ENCODE data around the gene DLX3. TPM values are rescaled to one million over a fixed set of nuclear protein-coding genes. Genes with fewer than 3 reads are reported as not detected.

DLX3 gene
- polyA plus RNA-seq, 1 donor, result 0.66 TPM

- peaks cover 20% of the 10 kb centered on the region for H3K9me3 ChIP-seq (ENCODE audit: control insufficient read depth, low read depth, low read length)
- no peaks in the 10 kb centered on the region for H3K36me3 ChIP-seq (ENCODE audit: control insufficient read depth, insufficient read depth, low read length)
- peaks cover 14% of the 10 kb centered on the region for H3K4me1 ChIP-seq (ENCODE audit: control insufficient read depth, insufficient read depth, low read length)
- no CpG with 5 or more reads among the region's 3 CpGs for WGBS (ENCODE audit: insufficient coverage, low lambda C conversion rate)
- DNase-seq, result no peak
- no peak overlapping the region for H3K27ac ChIP-seq (ENCODE audit: low read length)
- peaks cover 97% of the 10 kb centered on the region for H3K27me3 ChIP-seq (ENCODE audit: control insufficient read depth, insufficient read depth, low read length)
- no peak overlapping the region for H3K4me3 ChIP-seq (ENCODE audit: low read length)
These were observed 28.3 kb downstream of the DLX3 start for GRCh38 chr17:49966767-49967166.

- WGBS (ENCODE audit: insufficient coverage, low lambda C conversion rate), result 0% methylated on average over 2 of the region's 16 CpGs
- H3K27me3 ChIP-seq (ENCODE audit: control insufficient read depth, insufficient read depth, low read length), result peaks cover 94% of the 10 kb centered on the region
- no peak overlapping the region for H3K27ac ChIP-seq (ENCODE audit: low read length)
- H3K9me3 ChIP-seq (ENCODE audit: control insufficient read depth, low read depth, low read length), result peaks cover 15% of the 10 kb centered on the region
- DNase-seq, result no peak
- peaks cover 9% of the 10 kb centered on the region for H3K4me1 ChIP-seq (ENCODE audit: control insufficient read depth, insufficient read depth, low read length)
- H3K36me3 ChIP-seq (ENCODE audit: control insufficient read depth, insufficient read depth, low read length), result no peaks in the 10 kb centered on the region
- no peak overlapping the region for H3K4me3 ChIP-seq (ENCODE audit: low read length)
These were observed 29.5 kb downstream of the DLX3 start for GRCh38 chr17:49965524-49965909.

GRCh38 chr17:49964769-49965523 is 30.1 kb downstream of the DLX3 start:
- H3K27me3 ChIP-seq (ENCODE audit: control insufficient read depth, insufficient read depth, low read length), result peaks cover 88% of the 10 kb centered on the region

GRCh38 chr17:49964303-49964768 is 30.7 kb downstream of the DLX3 start:
- H3K27ac ChIP-seq (ENCODE audit: low read length), result no peak overlapping the region
- WGBS (ENCODE audit: insufficient coverage, low lambda C conversion rate), result 10% methylated on average over 2 of the region's 18 CpGs
- H3K4me3 ChIP-seq (ENCODE audit: low read length), result no peak overlapping the region
- no peaks in the 10 kb centered on the region for H3K36me3 ChIP-seq (ENCODE audit: control insufficient read depth, insufficient read depth, low read length)
- H3K27me3 ChIP-seq (ENCODE audit: control insufficient read depth, insufficient read depth, low read length), result peaks cover 83% of the 10 kb centered on the region
- H3K9me3 ChIP-seq (ENCODE audit: control insufficient read depth, low read depth, low read length), result peaks cover 15% of the 10 kb centered on the region
- H3K4me1 ChIP-seq (ENCODE audit: control insufficient read depth, insufficient read depth, low read length), result peaks cover 6% of the 10 kb centered on the region
- DNase-seq, result peak in 1 of 2 donors; percentile 32

More at GRCh38 chr17:49964769-49965523, 30.1 kb downstream of the DLX3 start:
- DNase-seq, result peak in 1 of 2 donors; percentile 21
- H3K9me3 ChIP-seq (ENCODE audit: control insufficient read depth, low read depth, low read length), result peaks cover 15% of the 10 kb centered on the region
- no CpG with 5 or more reads among the region's 52 CpGs for WGBS (ENCODE audit: insufficient coverage, low lambda C conversion rate)
- no peaks in the 10 kb centered on the region for H3K36me3 ChIP-seq (ENCODE audit: control insufficient read depth, insufficient read depth, low read length)
- no peak overlapping the region for H3K27ac ChIP-seq (ENCODE audit: low read length)
- H3K4me1 ChIP-seq (ENCODE audit: control insufficient read depth, insufficient read depth, low read length), result peaks cover 9% of the 10 kb centered on the region
- no peak overlapping the region for H3K4me3 ChIP-seq (ENCODE audit: low read length)

GRCh38 chr17:49963626-49964302 is 31.3 kb downstream of the DLX3 start:
- H3K36me3 ChIP-seq (ENCODE audit: control insufficient read depth, insufficient read depth, low read length), result no peaks in the 10 kb centered on the region
- 0% methylated on average over 6 of the region's 52 CpGs for WGBS (ENCODE audit: insufficient coverage, low lambda C conversion rate)
- H3K4me3 ChIP-seq (ENCODE audit: low read length), result no peak overlapping the region
- H3K4me1 ChIP-seq (ENCODE audit: control insufficient read depth, insufficient read depth, low read length), result peaks cover 1% of the 10 kb centered on the region
- DNase-seq, result peak in 1 of 2 donors; percentile 33
- peaks cover 10% of the 10 kb centered on the region for H3K9me3 ChIP-seq (ENCODE audit: control insufficient read depth, low read depth, low read length)
- no peak overlapping the region for H3K27ac ChIP-seq (ENCODE audit: low read length)
- peaks cover 82% of the 10 kb centered on the region for H3K27me3 ChIP-seq (ENCODE audit: control insufficient read depth, insufficient read depth, low read length)

- WGBS (ENCODE audit: insufficient coverage, low lambda C conversion rate), result no CpG with 5 or more reads among the region's 4 CpGs
- Histone ChIP-seq H3K4me3 (ENCODE audit: low read length) (no peak overlapping the region), H3K27ac (ENCODE audit: low read length) (no peak overlapping the region), H3K27me3 (ENCODE audit: control insufficient read depth, insufficient read depth, low read length) (peaks cover 78% of the 10 kb centered on the region), H3K4me1 (ENCODE audit: control insufficient read depth, insufficient read depth, low read length) (no peaks in the 10 kb centered on the region), H3K36me3 (ENCODE audit: control insufficient read depth, insufficient read depth, low read length) (no peaks in the 10 kb centered on the region), H3K9me3 (ENCODE audit: control insufficient read depth, low read depth, low read length) (peaks cover 10% of the 10 kb centered on the region)
- DNase-seq, result no peak
These were observed 31.8 kb downstream of the DLX3 start for GRCh38 chr17:49963309-49963625.

GRCh38 chr17:49962599-49963308 is 32.3 kb downstream of the DLX3 start:
- WGBS (ENCODE audit: insufficient coverage, low lambda C conversion rate), result no CpG with 5 or more reads among the region's 11 CpGs
- H3K27ac ChIP-seq (ENCODE audit: low read length), result no peak overlapping the region
- H3K27me3 ChIP-seq (ENCODE audit: control insufficient read depth, insufficient read depth, low read length), result peaks cover 73% of the 10 kb centered on the region
- no peak overlapping the region for H3K4me3 ChIP-seq (ENCODE audit: low read length)
- no peak for DNase-seq
- peaks cover 10% of the 10 kb centered on the region for H3K9me3 ChIP-seq (ENCODE audit: control insufficient read depth, low read depth, low read length)
- no peaks in the 10 kb centered on the region for H3K36me3 ChIP-seq (ENCODE audit: control insufficient read depth, insufficient read depth, low read length)
- no peaks in the 10 kb centered on the region for H3K4me1 ChIP-seq (ENCODE audit: control insufficient read depth, insufficient read depth, low read length)

GRCh38 chr17:49959183-49959935 is 35.7 kb downstream of the DLX3 start:
- peaks cover 50% of the 10 kb centered on the region for H3K27me3 ChIP-seq (ENCODE audit: control insufficient read depth, insufficient read depth, low read length)
- no peak overlapping the region for H3K4me3 ChIP-seq (ENCODE audit: low read length)
- no peak overlapping the region for H3K27ac ChIP-seq (ENCODE audit: low read length)
- H3K4me1 ChIP-seq (ENCODE audit: control insufficient read depth, insufficient read depth, low read length), result no peaks in the 10 kb centered on the region
- WGBS (ENCODE audit: insufficient coverage, low lambda C conversion rate), result no CpG with 5 or more reads among the region's 8 CpGs
- no peaks in the 10 kb centered on the region for H3K36me3 ChIP-seq (ENCODE audit: control insufficient read depth, insufficient read depth, low read length)
- DNase-seq, result no peak
- peaks cover 6% of the 10 kb centered on the region for H3K9me3 ChIP-seq (ENCODE audit: control insufficient read depth, low read depth, low read length)

- Histone ChIP-seq H3K27ac (ENCODE audit: low read length) (no peak overlapping the region), H3K4me1 (ENCODE audit: control insufficient read depth, insufficient read depth, low read length) (no peaks in the 10 kb centered on the region), H3K36me3 (ENCODE audit: control insufficient read depth, insufficient read depth, low read length) (no peaks in the 10 kb centered on the region), H3K9me3 (ENCODE audit: control insufficient read depth, low read depth, low read length) (no peaks in the 10 kb centered on the region), H3K4me3 (ENCODE audit: low read length) (no peak overlapping the region), H3K27me3 (ENCODE audit: control insufficient read depth, insufficient read depth, low read length) (peaks cover 47% of the 10 kb centered on the region)
- DNase-seq, result no peak
- no CpG with 5 or more reads among the region's 4 CpGs for WGBS (ENCODE audit: insufficient coverage, low lambda C conversion rate)
These were observed 36.3 kb downstream of the DLX3 start for GRCh38 chr17:49958723-49959122.

GRCh38 chr17:49957350-49957749 is 37.7 kb downstream of the DLX3 start:
- H3K27me3 ChIP-seq (ENCODE audit: control insufficient read depth, insufficient read depth, low read length), result peaks cover 43% of the 10 kb centered on the region
- H3K27ac ChIP-seq (ENCODE audit: low read length), result no peak overlapping the region
- no peaks in the 10 kb centered on the region for H3K36me3 ChIP-seq (ENCODE audit: control insufficient read depth, insufficient read depth, low read length)
- no peaks in the 10 kb centered on the region for H3K9me3 ChIP-seq (ENCODE audit: control insufficient read depth, low read depth, low read length)
- no peak for DNase-seq
- WGBS (ENCODE audit: insufficient coverage, low lambda C conversion rate), result no CpG with 5 or more reads among the region's 3 CpGs
- no peaks in the 10 kb centered on the region for H3K4me1 ChIP-seq (ENCODE audit: control insufficient read depth, insufficient read depth, low read length)
- no peak overlapping the region for H3K4me3 ChIP-seq (ENCODE audit: low read length)

All from large intestine (tissue), 3 donors.